ENCODE results near the gene KLHL21.

Gene KLHL21

DNA sequence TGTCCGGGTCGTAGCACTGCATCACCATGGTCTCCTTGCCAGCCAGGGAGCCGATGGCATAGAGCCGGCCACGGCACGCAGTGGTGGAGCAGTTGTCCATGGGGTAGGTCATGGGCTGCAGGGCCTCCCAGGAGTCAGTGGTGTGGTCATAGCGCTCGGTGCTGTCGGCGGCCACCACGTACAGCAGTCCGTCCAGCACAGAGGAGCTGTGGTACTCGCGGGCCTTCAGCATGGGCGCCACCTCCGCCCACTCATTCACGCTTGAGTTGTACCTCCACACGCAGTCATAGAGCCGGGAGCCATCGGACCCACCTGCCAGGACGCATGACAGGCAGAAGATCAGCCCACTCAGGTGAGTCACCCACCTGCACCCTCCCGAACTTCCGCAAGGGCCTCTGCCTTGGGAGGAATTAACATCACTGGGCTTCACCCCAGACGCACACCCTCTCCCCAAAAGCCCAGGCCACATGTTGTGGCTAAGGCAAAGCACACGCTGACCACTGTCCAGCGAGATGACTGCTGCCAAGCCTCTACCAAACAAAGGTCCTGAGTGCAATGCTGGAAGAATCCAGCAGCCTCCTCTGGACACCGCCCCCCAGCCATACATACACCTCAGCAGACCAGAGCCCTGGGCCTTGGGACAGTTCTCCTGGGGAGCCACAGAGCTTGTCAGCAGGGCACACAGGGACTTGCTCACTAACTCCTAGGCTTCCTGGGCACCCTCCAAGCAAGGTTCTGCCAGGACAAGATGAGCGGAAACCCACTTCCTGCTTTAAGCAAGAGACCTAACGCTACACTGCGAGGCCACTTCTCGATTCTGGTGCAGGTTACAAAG, 3.3 kb downstream of the KLHL21 start:
- DNase-seq (ENCODE audit: low spot score): no peak

DNA sequence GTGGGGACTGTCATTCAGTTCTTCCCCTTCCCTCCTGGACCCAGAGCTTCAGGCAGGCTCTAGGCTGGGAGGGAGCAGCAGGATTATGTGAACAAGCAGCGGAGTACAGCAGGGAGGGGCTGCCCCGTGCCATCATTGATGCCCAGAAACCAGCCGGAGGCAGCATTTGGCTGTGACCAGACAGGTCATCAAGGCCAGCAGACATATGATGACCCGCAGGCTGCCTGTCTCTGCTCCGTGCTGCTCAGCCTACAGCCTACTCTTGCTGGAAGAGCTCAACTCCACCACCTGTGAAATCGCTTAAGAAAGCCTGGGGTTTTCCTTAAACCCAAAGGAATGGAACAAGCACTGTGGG, 4.9 kb downstream of the KLHL21 start:
- DNase-seq (ENCODE audit: low spot score): no peak

DNA sequence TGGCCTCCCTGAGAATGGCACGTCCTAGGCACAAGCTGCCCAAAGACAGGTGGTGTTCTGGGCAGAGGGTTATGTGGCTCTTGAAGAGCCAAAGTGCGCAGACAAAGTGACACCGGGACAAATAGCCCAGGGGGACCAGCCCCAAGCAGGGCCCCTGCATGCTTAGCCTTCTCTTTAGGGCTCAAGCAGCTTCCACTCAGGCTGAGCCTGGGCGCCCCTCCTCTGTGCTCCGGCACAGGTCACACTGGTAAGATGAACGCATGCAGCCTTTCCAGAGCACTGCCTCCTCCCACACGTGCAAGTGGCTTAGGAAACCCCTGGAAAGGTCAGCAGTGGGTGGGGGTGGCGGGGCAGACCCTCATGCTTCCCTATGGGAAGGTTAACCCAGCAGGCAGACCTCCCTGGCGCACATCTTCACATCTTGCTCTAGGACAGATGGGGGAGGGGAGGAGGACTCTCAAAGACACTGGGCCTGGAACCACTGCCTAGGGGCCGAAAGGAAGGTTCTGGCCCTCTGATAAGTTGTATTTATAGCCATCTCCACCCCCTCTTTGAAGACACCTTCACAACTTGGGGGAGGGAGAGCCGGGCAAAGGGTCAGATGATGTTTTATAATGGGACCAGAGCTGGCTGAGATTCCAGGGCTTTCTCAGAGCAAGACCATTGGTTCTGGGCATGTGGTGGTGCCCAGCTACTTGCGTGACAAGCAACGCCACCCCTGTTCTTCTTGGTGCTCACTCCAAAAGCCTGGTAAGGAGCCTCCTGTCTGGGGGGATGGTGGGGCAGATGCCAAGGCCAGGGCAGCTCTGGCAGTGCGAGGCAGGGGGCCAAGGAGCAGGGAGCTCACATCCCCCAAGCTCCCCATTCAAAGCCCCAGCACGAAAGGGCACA, 5.5 kb downstream of the KLHL21 start:
- DNase-seq (ENCODE audit: low spot score): no peak

DNA sequence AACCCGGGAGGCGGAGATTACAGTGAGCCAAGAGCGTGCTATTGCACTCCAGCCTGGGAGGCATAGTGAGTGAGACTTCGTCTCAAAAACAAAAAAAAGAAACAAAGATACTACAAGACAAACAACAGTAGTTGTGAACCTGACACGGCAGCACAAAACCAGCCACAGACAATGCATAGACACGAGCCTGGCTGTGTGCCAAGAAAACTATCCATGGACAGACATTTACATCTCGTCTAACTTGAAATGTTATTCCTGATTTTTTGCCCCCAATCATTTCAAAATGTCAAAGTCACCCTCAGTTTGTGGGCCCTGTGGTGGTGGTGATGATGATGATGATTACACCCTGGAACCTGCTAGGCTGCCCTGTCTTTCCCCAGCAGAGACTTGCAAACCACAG, 6.3 kb downstream of the KLHL21 start:
- no peak for DNase-seq (ENCODE audit: low spot score)

DNA sequence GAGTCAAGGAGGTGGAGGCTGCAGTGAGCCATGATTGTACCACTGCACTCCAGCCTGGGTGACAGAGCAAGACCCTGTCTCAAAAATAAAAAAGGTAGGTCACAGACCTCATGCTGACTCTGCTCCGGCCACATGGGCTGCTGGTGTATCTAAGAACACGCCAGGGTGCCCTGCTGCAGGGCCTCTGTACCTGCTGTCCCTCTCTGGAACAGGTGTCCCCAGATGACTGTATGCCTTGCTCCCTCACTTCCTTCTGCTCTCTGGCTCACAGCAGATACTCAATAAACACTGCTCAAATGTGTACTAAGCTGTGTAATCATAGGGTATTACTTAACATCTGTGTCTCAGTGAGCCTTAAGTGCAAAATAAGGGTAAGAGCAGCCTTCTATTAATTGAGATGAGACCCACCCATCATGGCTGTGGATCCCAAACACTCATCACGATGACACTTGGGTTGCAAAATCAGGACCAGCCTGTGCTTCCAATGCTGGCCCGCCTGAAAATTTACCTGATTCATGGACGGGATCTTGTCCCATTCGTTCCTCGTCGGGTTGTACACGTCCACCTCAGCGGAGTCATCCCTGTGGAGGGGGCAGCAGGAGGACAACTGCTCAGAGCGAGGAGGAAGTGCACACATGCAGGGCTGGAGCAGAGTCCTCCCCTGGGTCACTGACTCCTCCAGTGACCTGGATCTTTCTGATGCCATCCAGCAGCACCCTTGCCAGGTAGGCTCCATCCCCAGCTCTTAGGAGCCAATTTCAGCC, 7.5 kb downstream of the KLHL21 start:
- DNase-seq (ENCODE audit: low spot score): no peak

DNA sequence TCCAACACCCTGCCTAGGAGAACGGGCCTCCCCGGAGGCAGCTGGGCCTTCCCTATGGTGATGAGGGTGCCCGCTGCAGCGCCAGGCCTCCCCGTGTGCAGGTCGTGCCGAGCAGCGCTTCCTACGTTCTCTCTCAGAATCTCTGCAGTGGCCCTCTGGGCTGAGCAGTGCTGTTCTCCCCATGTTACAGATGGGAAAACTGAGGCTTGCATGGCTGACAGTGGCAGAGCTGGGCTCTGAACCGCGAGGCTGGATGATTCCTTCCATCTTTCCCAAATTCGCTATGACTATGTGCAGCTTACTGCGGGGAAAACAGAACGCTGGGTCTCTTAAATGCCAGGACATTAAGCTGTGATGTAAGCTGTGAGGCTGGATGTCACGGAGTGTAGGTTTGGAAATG, 8.9 kb downstream of the KLHL21 start:
- DNase-seq (ENCODE audit: low spot score): no peak

DNA sequence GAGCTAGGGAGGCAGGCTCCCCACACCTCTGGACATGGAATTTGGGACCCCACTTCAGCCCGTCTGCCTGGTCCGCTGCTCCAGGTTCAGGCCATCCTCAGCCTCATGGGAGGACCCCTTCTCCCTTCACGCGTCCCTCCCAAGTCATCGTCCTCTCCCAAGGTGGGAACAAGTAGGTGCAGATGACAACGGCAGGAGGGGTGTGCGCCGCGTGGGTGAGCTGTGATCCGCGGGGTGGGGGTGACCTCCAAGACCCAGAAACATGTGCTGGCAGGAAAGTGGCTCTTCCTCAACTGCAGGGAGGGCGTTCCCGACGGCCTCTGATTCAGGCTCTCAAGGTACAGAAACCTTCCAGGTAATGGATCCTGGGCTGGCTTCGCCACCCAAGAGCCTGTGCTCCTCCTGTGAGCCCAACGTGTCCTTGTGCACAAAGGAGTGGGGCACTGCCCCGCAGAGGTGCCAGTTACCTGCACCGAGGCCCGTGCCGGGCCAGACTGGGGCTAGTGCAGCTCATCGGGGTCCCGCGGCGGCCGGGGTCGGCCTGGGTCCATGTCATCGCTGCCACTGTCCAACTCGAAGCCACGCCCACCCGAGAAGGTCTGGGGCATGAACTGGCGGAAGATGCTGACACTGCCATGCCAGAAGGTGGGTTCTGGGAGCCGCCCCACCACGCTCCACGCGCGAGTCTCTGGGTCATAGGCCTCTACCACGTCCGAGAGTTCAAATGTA, 9.6 kb downstream of the KLHL21 start:
- no peak for DNase-seq (ENCODE audit: low spot score)

DNA sequence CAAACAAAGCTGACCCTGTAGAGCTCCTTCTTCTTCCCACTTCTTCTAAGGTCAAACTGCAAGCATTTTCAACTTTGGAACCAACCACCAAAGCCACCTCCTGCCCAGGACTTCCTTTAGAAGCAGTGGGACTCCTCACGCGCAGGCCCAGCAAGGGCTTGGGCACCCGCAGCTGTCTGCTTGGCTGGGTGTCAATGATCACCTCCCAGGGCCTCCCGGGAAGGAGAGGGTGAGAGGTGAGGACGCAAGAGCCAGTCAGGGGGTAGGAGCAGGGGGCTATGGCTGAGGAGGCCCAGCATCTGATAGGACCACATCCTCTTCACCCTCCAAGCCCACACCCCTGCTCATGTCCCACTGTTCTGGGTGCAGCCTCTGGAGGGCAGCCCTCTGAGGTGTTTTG, 10.2 kb downstream of the KLHL21 start:
- DNase-seq (ENCODE audit: low spot score): no peak

DNA sequence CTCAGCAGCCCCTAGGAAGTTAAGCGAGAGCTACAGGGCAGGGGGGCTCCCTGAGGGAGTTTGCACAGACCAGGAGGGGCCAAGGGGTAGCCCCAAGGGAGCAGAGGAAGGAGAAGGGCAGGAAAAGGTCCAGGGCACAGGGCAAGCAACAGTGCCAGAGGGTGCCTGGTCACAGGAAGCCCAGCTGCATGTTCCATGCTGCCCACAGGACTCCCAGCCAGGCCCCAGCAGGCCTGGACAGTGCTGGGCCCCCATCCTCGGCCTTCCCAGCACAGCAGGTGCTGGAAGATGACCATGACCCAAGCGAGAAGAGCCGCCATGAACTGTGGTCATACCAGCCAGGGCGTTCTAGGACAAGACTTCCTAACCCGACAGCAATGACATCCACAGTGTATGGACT, 11.0 kb downstream of the KLHL21 start:
- no peak for DNase-seq (ENCODE audit: low spot score)

DNA sequence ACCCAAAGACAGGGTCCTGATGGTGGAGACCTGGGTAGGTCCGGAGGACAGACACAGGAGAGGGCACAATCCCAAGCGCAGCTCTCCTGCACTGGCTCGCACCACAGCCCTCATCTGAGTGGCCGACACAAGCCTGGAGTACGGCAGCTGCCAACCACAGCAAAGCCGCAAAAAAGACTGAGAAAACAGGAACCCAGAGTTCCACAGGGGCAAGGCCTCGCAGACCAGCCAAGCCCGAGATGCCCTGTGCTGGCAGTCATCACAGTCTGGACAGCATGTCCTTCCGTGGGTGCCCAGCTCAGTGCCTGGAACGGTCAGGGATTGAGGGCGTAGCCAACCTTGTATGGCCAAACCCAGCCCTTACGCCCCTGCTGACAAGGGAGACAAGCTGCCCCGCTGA, 11.4 kb downstream of the KLHL21 start:
- DNase-seq (ENCODE audit: low spot score): no peak

DNA sequence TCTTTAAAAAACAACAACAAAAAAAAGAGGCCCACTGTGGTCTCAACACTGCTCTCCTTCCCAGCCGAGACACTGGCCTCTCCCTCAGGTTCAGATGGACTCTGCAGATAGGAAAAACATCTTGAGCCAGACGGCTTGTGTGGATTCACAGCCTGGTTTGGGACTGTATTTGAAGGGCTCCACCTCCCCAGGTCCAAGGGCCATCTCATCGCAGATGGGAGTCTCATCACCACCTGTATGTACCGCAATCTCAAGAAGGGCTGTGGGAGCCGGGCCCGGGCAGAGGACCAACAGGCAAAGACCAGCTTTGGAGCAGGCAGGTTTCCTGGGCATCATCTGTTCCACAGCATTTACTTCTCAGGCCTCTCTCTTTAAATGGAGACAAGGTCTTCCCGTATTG, 12.6 kb downstream of the KLHL21 start:
- no peak for DNase-seq (ENCODE audit: low spot score)

DNA sequence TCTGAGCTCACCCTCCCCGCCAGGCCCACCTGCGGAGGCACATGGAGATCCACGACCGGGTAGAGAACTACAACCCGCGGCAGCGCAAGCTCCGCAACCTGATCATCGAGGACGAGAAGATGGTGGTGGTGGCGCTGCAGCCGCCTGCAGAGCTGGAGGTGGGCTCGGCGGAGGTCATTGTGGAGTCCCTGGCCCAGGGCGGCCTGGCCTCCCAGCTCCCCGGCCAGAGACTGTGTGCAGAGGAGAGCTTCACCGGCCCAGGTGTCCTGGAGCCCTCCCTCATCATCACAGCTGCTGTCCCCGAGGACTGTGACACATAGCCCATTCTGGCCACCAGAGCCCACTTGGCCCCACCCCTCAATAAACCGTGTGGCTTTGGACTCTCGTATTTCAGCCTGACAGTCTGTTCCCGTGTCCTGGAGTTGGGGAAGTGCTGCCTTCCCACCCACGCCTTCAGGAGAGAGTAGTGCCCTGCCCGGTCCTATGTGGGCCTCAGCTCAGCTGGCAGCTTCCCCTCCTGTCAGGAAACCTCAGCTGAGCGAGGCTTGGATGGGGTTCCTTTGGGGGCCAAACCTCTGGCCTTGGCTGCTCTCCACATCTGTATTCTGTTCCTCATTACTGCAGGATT, 13.7 kb downstream of the KLHL21 start:
- DNase-seq (ENCODE audit: low spot score): no peak

DNA sequence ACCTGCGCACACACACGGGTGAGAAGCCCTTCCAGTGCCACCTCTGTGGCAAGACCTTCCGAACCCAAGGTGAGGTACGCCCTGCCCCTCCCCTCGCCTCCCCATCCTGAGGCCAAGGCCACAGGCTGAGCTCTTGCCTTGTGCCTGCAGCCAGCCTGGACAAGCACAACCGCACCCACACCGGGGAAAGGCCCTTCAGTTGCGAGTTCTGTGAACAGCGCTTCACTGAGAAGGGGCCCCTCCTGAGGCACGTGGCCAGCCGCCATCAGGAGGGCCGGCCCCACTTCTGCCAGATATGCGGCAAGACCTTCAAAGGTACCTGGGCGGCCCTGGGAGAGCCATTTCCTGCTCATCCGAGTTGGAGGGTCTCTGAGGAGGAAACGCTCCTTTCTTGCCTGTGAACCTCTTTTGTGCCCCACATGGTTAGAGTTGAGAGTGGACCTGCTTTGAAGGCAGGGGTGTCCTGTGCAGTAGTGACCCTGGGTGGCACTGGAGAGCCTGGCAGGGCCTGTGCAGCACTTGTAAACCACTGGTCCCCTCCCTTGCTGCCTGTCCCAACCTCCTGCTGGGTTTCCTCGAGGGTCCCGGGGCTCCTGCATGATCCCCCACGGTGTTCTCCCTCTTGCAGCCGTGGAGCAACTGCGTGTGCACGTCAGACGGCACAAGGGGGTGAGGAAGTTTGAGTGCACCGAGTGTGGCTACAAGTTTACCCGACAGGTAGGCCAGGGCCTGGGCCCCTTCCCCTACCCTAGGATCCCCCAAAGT, 14.4 kb downstream of the KLHL21 start:
- no peak for DNase-seq (ENCODE audit: low spot score)

DNA sequence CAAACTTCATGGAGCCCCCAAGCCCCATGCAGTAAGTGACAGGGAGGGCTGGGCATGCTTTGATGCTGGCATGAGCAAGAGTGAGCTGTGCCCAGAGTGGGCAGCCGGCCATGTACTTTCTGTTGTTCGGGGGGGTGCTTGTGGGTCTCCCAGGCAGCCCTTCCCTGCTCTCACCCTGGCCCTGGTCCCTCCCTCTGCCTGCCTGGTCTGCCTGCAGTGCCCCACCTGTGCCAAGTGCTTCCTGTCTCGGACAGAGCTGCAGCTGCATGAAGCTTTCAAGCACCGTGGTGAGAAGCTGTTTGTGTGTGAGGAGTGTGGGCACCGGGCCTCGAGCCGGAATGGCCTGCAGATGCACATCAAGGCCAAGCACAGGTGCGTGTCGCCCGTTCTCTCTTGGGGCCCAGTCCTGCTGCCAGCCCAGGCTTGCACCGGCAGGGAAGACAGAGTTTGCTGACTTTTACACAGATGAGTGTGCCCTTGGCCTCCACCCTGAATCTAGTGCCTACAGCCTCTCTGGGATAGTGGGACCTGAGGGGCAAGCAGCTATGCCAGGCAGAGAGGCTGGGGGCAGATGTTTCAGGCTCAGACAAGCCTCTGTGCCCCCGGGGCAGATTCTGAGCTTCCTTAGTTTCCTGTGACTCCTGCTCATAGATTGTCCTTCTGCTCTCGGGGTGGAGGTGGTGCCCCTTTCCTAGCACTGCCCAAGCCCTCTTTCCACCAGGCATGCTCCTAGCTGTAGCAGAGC, 15.2 kb downstream of the KLHL21 start:
- peak; percentile 75 for DNase-seq (ENCODE audit: low spot score)

DNA sequence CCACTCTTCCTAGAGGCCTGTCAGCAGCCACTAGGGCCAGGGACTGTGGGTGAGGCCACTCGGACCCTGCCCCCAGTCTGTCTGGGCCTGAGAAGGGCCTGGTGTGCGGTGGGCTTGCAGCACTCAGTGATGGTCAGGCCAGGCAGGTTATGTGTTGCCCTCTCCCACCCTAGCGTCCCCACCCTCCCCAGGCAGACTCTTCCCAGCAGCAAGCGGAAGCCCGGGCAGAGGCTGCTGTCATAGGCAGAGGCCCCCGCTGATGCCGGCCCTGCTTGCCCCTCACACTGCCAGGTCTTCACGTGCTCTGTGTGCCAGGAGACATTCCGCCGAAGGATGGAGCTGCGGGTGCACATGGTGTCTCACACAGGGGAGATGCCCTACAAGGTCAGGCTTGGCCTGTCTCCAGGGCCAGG, 16.3 kb downstream of the KLHL21 start:
- no peak for DNase-seq (ENCODE audit: low spot score)

DNA sequence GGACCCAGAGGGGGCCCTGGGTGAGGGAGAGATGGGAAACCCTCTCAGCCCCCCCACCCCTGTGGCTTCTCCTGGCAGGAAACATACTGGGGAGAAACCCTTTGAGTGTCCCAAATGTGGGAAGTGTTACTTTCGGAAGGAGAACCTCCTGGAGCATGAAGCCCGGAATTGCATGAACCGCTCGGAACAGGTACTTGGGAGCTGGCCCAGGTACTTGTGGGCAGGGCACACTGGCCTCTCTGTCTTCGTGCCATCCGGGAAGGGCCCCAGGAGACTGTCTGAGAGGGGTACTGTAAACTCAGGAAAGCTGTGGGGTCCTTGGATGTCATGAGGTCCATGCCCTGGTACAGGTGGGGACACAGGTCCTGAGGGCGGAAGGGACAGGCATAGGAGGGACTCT, 16.8 kb downstream of the KLHL21 start:
- DNase-seq (ENCODE audit: low spot score): no peak

DNA sequence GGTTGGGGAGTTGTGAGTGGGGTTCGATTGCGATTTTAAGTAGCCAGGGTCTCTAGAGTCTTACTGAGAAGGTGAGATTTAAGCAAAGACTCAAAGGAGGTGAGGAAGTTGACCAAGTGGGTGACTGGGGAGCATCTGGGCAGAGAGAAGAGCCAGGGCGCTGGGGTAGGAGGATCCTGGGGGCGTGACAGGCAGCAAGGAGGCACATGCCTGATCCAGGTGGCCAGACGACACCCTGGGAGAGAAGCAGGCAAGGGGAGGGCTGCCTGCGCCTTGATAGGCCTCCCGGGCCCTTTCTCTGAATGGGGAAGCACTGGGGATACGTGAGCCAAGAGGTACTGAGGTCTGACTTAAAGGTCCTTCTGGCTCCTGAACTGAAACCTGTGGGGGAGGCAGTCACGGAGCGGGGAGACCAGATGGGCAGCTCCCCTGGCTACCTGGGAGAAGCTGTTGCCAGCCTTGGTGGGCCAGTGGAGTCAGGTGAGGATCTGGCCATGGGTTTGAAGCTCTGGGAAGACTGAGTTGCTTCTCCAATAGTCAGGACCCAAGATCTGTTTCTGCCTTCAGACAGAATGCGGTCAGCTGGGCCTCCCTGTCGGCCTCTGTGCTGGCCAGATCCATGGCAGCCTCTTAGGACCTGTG, 17.5 kb downstream of the KLHL21 start:
- peak; percentile 50 for DNase-seq (ENCODE audit: low spot score)

DNA sequence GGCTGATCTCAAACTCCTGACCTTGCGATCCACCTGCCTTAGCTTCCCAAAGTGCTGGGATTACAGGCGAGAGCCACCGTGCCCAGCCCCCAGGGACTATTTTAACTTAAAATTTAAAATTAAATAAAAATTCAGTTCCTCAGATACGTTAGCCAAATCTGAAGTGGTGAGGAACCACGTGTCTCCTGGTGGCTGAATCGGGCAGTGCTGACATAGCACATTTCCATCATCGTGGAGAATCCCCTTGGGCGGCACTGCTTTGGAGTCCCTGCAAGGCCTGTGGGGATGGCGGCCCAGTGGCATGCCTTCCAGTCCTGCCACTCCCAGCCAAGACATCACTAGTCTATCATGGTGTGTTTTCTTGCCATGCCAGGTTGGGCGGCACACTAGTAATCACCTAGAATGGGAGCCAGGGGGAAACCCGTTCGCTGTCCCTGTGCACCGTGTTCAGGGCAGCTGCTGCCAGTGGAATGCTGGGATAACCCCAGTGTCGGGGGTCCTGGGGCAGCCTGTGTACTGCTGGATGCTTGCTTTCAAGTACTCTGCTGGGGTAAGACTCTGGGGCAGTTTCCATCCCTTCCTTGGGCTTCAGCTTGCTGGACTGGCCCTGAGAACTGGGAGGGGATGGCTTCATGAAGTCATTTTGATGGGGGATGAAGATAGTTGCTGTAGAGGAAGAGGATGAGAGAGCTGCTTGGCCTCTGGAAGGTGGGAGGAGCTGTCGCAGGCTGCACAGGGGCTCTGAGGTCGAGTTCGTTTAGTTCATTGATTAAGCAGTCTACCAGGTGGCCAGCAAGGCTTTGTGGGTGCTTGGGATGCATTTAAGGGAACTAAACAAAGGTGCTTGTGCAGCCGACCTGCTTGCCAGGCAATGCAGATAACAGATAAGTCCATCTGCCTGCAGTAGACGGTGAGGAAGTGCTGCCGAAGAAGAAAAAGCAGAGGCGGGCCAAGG, 18.3 kb downstream of the KLHL21 start:
- no peak for DNase-seq (ENCODE audit: low spot score)
